ENCODE results near the gene SRGAP3. TPM values are rescaled to one million over a fixed set of nuclear protein-coding genes. Genes with fewer than 3 reads are reported as not detected.

The SRGAP3 gene
- total RNA-seq, 1 donor from 2014 or later: 2.7 TPM

DNA sequence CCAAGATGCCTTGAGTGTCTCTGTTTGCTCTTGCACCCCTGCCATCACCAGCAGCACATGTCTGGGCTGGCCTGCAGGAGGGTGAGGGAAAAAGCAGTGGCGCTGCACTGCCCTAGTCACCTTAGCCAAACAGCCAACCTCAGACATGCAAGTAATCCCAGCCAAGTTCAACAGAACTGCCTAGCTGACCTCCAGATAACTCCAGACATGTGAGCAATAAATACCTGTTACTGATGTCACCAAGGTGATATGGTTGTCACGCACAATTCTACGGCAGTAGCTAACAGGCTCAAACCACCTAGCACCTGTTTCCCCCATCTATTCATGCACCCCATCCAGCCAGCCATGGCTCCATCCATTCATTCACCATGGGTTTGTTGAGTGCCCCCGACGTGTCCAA, 99.9 kb downstream of the SRGAP3 start:
- DNase-seq (ENCODE audit: low spot score): no peak

DNA sequence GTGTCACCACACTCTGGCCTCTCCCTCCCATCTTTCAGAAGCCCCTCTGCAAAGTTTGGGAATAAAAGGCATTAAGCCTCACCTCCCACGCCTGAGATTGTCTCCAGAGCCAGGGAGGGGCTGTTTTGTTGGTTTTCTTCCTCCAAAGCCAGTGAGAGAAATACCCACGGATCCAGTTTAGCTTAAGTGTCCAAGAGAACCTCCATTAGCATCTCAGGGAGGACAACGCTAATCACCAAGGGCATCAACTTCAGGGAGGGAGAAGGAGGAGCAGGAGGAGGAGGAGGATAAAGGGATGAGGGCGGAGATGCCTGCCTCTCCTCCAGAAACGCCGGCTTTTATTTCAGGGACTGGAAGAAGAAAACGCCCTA, 101.6 kb downstream of the SRGAP3 start:
- DNase-seq (ENCODE audit: low spot score): no peak

DNA sequence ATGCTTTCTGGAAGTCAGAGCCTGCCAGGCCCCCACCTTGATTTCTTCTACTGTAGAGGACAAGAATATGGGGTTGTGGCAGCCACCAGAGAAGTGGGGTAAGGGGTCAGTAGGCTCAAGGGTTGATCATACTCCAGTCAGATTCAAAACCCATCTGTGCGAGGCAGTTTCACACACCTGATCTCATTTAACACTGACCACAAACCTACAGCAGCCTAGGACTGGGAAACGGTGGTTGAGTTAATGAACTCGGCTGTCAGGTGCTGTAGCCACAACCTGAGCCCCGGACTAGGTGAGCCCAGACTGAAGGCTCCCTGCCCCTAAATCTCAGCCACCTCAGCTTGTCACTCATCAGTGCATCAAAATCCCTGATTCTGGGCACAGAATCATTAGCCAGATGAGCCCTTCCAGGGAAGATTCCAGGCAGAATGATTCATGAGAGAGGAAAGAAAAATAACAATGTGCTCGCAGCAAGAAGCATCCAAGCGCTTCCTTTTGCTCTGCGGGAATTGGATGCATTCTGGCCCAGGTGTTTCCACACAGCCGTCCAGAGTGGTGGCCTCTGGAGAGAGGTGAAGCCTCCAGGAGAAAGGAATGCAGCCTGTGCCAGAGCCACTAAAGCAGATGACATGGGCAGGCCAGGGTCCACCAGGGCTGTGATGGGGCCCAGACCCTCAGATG, 102.1 kb downstream of the SRGAP3 start:
- DNase-seq (ENCODE audit: low spot score): no peak

DNA sequence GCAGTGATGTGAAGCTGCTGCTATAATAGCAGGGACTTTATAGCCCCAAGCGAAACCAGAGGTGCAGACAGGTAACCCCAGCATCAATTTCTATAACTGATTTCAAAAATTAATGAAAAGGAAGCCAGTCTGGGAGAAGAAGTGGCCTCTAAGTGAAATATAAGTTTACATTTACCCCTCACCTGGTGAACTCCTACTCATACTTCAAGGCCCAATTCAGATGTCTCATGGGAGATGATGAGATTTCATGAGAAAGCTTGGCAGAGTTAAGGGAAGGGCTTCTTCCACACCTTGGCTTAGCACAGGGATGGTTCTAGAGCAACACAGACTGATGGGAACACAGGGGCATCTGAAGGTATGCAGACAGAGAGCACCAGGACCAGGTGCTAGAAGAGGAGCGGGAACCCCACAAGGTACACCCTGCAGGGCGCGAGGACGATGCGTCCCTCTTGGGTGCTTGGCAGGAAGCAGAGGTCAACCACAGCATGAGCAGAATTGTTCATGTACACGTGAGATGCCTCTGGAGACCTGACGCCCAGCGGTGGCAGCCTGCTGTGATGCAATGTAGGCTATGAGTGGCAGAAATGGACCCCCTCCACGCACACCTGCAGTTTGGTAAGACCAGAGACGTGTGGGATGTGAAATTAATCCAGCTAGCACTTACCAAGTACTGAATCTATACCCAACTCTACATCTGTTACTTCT, 102.9 kb downstream of the SRGAP3 start:
- no peak for DNase-seq (ENCODE audit: low spot score)

DNA sequence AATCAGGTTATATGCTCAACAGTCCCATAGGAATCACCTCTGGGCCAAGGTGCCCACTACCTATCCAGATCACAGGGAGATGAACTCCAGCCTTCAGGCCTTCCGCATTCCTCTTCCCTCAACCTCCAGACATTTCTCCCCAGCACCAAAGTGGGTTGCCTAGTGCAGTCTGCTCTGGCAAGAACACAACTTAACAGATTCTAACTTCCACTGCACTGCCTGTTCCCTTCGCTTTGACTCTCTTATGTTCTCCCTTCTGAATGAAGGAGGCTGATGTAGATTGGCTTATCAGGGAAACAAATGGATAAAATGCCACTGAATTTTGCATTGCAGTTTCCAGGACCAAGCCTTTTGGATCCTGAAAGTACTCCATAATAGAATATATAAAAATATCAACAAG, 106.3 kb downstream of the SRGAP3 start:
- DNase-seq (ENCODE audit: low spot score): no peak

DNA sequence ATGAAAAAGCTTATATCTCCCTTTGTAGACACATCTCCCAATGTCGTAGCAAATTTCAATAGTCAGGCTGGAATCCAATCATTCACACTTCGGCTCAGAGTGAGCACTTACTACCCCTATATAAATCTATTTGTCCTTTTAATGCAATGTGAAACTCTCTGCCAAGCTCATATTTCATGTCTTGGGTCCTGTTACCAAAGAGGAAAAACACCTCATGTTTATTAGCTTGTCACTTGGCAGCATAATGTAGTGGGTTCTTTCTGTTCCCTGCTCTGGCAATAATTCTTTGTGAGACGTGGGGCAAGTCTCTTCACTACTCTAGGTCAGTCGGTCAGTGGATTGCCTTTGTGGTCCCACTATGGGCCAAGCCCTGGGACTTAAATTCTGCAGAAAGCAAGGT, 107.1 kb downstream of the SRGAP3 start:
- DNase-seq (ENCODE audit: low spot score): no peak

DNA sequence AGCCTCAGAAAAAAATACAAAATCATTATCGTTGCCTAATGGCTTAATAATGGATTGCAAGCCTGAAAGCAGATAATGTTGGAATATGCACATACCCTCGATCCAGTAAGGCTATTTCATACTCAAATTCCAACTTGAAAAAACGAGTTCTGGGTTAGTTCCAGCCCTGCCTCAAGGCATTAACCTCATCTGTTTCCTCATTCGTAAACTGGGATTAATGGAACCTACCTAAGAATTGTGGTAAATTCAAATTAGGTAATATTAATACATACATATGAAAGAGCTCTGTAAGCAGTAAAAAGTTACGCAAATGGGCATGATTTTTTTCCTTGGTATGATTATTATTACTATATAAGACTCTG, 107.5 kb downstream of the SRGAP3 start:
- no peak for DNase-seq (ENCODE audit: low spot score)

DNA sequence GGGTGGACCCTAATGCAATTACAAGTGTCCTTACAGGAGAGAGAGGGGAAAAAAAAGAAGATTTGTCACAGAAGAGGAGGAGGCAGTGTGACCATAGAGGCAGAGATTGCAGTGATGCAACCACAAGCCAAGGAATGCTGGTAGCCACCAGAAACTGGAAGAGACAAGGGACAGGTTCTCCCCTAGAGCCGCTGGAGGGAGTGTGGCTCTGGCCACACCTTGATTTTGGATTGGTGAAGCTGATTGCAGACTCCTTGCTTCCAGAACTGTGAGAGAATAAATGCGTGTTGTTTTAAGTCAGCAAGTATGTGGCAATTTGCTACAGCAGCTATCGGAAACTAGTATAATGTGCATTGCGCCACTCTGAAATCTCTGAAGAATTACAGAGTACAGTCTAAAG, 110.1 kb downstream of the SRGAP3 start:
- DNase-seq (ENCODE audit: low spot score): no peak

DNA sequence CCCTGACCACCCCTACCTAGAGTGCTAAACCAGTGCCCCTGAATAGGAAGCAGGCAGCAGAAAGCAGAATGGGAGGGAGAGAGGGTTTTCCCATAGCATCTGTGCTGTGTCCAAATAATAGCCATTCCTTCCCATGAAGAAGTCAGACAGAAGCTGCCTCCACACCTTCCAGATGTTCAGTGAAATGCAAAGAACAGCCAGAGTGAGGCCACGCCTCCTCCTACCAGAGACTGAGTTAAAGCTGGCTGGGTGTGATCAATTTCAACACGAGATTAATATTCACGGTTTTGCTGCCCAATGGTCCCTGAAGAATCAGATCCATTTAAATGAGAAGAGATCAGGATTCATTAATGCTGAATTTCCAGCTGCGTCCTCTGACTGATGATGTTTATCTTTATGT, 111.8 kb downstream of the SRGAP3 start:
- DNase-seq (ENCODE audit: low spot score): no peak

DNA sequence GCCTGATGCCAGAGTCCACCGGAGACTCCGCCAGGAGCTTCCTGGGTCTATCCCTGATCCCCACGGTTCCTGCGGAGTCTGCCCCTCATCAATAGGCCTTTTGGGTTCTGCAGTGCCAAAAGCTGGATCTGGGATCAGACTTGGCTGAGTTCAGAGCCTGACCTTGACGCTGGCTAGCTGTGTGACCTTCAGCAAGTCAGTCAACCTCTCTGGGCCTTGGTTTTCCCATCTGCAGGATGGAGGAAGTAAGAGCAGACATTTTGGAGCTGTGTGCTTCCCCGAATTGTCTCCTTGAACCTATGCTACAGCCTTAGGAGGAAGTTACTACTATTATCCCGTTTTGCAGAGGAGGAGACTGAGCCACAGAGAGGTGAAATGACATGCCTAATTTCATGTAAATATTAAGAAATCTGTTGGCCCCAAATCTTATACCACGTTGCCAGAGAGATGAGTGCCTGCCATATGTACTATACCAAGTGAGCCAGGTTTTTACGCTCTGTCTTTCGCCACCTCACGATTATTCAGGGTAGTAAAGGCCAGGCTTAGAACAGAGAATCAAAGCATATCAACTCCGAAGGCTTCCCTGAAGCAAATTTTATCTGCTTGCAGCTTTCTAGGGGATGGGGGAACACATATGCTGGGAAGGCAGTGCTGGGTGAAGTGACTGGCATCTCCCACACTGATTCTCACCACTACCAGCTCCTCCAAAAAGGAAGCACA, 112.5 kb downstream of the SRGAP3 start:
- DNase-seq (ENCODE audit: low spot score): no peak

DNA sequence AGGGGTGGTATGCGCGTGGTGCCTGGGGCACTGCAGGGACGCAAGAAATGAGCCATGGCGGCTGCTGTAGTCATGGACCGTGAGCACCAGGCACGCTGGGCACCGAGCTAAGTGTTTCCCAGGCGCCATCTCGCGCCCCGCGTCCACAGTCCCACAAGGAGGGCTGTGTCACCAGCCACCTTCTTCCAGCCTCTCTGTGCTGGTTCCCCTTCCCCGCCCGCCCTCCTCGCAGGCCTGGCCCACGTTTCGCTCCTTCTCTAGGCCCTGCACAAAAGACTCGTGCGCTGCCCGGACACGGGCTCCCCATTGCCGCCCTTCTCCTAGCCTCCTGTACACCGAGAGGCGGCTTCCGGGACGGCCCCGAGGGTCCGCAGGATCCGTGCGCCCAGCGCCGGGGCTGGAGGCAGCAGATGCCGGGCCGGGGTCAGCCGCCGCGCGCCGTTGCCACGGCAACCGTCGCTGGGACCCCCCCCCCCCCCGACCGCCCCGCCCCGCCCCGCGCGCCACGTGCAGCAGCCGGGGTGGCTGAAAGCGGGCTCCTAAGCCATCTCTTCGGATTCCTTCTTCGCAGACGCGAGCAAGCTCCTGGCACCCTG, 113.4 kb downstream of the SRGAP3 start:
- no peak for DNase-seq (ENCODE audit: low spot score)

DNA sequence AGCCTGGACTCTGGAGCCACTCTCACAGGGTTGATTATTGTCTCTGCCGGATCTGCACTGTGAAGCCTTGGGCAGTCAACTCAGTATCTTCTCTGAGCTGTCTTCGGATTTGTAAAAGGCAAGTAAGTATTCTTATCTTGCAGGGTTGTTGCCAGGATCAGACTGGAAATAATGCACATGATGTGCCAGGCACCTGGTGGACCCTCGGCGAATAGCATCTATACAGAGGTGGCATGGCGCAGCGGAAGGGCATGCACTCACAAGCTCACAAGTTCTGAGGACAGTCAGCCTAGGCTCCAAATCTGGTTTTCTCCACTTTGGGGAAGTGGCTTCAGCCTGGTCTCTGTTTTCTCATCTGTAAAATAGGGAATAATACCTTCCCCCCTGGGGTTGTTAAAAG, 113.9 kb downstream of the SRGAP3 start:
- no peak for DNase-seq (ENCODE audit: low spot score)

DNA sequence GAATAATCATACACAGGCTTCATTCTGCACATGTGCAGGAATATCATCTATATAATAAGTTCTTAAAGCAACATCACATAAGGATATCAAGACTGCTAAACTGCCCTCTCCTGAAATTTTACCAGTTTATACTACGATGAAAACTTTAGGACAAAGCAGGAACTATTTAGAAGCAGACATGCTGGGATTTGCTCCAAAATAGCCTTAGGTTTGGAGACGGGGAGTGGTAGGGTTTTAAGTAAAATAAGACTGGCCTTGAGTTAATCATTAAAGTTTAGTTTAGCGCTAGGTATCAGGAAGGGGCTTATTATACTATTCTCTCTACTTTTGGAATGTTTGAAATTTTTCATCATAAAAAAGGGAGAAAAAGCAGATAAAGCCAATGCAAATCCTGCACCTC, 115.8 kb downstream of the SRGAP3 start:
- no peak for DNase-seq (ENCODE audit: low spot score)

DNA sequence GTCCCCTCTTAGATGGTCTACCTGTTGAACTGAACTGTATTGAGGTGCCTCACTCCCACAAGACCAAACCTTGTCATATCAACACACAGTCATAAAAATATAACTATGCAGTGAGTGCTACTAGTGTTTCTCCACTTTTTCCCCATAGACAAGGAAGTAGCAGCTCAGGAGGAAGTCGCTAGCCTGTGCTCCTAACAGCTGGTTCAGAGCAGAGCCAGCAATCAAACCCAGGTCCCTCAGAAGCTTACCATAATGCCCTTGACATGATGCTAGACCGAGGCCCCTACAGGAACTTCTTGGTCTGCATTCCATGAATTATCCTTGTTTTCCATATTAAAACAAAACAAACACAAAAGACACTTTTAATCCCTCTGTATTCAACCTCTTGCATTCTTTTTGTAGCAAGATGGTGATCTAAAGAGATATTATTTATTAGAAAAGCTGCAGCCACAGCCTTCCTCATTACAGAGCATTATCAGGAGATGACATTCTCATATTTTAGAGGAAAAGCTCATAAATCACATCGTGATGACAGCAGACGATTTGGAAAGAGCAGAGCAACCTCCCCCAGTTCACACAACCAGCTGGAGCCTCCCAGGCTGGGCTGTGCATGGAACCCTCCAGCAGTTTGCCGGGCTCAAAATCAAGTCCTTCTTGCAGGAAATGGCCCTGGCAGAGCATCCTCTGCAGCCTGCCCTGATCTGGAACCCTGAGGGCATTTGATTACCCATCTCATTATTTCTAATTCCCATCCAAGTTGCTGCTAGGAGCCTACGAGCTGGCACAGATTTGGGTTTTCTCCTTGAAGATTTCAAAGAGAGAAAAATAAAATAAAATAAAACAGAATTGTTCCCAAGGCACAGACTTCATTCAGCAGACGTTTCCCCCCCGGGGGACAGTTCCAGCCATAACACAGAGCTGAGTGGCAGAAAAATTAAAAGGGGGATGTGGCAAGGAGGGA, 118.8 kb downstream of the SRGAP3 start:
- DNase-seq (ENCODE audit: low spot score): no peak

DNA sequence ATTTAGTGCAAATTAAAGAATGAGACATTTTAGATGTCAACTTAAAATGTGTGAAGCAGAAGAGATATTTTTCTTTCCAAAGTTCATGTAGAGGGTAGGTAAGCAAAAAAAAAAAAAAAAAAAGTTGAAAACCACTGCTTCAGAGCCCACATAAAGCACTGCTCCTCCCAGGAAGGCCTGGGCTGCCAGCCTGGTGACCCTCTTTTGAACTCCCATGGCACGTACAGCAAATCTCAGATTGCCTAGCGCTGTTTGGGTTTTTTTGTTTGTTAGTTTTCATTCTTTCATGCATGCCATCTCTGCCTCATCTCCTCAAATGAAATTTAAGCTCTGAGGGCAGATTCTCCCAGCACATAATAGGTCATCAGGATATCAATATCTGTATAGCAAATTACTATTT, 120.1 kb downstream of the SRGAP3 start:
- DNase-seq (ENCODE audit: low spot score): no peak

DNA sequence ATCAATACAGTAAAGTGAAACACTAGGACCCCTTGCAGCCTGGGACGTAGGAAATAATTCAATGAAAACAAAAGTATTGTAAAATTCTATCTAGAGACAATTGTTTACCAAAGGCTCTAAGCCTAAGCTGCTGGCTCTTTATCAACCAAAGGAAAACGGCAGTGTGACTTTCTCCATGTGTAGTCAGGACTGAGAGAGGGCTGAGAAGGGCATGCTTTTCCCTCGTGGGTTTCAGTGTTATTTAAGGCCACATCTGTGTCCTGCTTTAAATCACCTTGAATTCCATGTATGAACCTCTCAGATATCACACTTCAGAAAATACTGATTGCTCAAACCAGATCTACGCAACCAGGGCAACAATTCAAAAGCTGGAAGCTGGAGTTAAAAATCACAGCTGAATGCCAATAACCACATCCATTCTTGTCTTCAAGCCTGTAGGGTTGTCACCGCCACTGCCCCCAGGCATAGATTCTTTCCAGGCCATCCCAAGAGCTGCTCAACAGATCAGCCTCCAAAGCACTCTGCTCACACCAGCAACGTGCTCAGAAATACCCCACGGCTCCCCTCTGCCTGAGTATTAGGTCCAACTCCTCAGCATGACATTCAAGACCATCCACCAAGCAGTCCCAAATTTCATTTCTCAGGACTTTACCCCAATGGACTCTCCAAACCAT, 124.0 kb downstream of the SRGAP3 start:
- no peak for DNase-seq (ENCODE audit: low spot score)

DNA sequence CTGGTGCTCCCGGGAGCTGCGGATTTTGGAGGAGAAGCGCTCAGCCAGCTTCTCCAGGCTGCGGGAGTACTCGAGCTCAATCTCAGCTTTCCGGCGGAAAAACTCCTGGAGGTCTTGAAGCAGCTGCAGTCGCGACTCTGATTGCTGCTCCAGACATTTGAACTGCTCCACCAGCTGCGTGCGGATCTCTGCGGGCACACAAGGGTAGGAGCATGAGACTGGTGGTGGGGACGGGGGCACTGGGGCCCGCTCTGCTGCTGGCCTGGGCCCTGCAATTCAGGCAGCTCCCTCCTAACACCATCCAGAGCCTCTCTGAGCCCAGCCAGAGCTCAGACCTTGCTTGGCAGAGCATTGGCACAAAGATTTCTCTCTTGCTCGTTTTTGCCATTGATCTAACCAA, 124.7 kb downstream of the SRGAP3 start:
- DNase-seq (ENCODE audit: low spot score): no peak

DNA sequence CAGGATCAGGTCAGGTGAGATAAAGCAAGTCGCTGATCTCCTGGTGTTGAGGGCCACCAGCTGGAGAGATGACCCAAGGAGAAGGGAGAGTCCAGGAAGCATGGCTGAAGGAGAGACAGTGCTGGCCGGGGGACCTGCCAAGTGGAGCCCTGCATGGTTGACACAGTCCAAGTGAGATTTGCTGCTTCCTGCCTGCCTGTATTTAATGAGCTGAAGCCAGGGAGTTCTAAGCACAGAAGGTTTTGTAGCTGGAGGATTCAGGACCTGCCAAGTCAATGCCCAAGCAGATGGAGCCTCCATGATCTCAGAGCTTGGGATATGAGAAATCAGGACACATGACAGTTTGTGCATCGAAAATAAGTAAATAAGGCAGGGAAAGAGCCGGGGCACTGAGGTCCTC, 125.6 kb downstream of the SRGAP3 start:
- no peak for DNase-seq (ENCODE audit: low spot score)

DNA sequence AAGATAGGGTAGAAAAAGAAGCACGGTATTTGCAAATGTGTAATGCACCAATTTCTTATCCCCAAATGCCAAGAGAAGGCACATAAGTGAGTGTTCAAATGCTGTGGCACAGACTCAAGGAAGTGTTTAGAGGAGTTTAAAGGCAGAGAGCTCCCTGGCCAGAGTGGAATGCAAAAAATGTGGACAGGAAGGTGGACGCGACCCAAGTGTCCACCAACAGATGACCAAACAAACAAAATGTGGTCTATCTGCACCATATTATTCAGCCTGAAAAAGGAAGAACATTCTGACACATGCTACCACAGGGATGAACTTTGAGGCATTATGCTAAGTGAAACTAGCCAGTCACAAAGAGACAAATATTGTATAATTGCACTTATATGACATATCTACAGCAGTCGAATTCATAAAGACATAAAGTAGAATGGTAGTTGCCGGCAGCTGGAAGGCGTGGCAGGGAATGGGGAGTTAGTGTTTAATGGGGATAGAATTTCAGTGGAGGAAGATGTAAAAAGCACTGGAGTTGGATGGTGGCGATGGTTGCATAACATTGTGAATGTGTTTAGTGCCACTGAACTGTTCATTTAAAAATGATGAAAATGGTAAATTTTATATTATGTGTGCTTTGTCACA, 126.6 kb downstream of the SRGAP3 start:
- no peak for DNase-seq (ENCODE audit: low spot score)

DNA sequence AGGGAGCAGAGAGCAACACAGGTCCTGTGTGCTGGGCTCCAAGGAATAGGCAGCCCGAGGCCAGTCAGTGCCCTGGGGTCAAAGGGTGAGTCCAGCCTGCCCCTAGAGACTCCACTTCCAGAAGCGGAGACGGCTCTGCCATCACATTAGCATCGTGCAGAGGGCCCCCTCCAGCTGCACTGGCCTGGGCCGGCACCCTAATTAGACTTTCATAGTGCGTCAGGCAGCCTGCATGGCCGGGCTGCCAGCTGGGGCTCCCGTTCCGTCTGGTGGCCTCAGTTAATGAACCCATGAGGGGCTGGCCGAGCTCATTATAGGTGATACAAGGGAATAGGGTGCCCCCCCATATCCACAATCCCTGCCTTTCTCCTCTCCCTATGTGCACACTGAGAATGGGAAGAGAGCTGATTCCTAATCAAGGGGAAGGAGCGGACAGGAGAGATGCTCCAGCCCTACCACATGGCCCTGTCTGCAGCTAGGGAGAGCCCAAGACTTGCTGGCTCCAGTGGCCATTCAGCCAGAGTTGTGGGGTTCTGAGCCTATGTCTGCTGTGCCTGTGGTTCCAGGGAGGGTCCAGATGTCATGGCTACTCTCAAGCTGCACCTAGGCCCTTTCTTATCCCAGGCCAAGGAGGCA, 128.0 kb downstream of the SRGAP3 start:
- DNase-seq (ENCODE audit: low spot score): no peak

Data from mesenteric fat pad (tissue), 1 donor.